Left renal cortex interstitium (tissue), 4 donors: ENCODE results near the gene NGEF. TPM values are rescaled to one million over a fixed set of nuclear protein-coding genes. Genes with fewer than 3 reads are reported as not detected.

Source experiments
- DNase-seq, 4 donors: peaks; one replicate each; pipeline ENCODE4 v3.0.0-alpha.2; 2013; ENCODE audit warnings: low read depth in 4 of 4, low spot score in 2 of 4, missing footprints in 1 of 4
- polyA plus RNA-seq, 4 donors: library from polyadenylated mRNA; unstranded; fragments of 120-200 nt; gene quantifications; one replicate each; pipeline ENCODE4 v1.2.1, GENCODE V29; 2013; ENCODE audit not compliant: insufficient read length in 4 of 4

Gene NGEF
- polyA plus RNA-seq, 4 donors = 2.1 to 3.5 (median 2.8) TPM

GRCh38 chr2:233044974-233045605 is 32.0 kb upstream of the NGEF start:
- DNase-seq = no peak

DNA sequence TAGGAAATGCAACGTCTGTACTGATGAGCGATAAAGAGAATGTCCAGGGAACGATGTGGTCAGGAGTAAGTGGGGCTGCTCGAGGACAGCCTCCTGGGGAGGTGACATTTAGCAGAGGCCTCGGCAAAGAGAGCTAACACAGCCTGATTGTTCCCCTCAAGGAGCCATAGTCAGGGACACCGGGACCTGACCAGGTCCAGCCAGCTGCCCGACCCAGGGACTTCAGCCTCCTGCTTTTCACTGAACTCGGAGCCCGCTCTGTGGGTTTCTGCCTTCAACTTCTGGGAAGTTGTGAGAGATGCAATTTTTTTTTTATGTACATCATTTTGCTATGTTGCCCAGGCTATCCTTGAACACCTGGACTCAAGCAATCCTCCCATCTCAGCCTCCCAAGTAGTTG is 29.5 kb upstream of the NGEF start:
- no peak for DNase-seq

- no peak for DNase-seq
Measured at GRCh38 chr2:233041722-233042323, 28.8 kb upstream of the NGEF start.

- no peak for DNase-seq
Measured at GRCh38 chr2:233040571-233040970, 27.5 kb upstream of the NGEF start.

DNA sequence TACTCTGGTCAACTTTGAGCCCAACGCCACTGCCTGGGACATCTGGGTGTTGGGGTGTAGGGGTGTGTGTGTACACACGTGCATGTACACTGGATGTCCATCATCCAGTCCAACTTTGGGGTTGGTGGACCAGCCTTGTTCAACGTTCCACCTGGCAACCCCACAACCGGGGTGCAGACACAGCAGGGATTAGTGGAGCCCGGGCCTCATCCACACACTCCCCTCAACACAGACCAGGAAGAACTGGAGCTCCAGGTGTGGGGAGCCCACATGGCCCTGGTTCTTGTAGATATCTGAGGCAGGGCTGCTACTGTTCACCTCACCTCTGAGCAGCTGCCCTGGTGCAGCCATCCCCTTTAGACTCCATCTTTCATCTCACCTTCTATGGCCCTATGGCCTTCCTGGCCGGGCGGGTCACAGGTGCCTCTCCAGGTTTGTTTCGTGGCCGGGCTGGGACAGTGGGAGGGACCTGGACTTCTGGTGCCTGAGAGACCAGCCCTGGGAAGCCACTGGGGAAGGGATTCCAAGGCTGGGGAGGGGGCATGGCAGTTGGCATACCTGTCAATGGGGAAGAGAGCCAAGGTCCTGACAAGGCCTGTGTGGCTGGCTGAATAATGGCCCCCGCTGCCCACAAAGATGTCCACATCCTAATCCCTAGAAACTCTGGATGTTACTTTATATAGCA is 26.9 kb upstream of the NGEF start:
- DNase-seq = no peak

DNA sequence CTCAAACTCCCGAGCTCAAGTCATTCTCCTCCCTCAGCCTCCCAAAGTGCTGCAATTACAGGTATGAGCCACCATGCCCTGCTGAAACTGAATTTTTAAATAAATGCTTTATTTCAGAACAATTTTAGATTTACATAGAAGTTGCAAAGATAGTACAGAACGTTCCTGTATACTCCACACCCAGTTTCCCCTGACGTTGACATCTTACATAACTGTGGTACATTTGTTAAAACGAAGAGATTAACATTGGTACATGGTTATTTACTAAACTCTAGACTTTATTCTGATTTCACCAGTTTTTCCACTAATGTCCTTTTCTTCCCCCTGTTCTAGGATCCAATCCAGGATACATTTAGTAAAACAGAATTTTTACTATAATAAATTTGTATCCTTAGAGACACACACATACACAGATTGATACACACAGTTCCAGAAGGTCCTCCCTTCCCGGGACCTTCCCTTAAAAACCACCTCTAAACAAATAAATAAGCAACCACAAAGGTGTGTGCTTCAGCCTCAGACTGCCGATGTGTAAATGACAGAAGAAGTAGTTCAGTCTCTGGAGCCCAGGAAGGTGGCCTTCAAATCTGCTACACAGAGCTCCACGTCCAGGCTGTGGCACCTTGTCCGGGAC is 26.3 kb upstream of the NGEF start:
- DNase-seq = no peak

- no peak for DNase-seq
Measured at GRCh38 chr2:233037078-233037477, 24.0 kb upstream of the NGEF start.

GRCh38 chr2:233036162-233036838 is 23.2 kb upstream of the NGEF start:
- no peak for DNase-seq

- no peak for DNase-seq
Measured at GRCh38 chr2:233035426-233036161, 22.5 kb upstream of the NGEF start.

GRCh38 chr2:233034091-233034882 is 21.2 kb upstream of the NGEF start:
- no peak for DNase-seq

DNA sequence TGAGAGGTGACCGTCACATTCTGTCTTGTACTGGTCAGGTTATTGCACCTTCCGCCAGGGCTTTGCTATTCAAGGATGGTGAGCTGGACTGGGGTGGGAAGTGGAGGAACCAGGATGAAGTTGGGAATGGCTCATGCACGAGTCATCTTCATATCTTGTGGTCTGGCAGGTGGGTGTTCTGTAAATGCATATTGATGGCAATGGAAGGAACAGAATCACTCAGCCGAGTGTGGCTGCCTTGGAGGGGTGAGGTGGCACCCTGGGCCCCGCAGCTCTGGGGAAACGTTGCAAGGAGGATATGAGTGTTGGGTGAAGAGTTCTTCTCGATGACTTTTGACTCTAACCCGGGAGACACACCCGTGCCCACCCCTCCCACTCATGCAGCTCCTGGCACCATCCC is 20.6 kb upstream of the NGEF start:
- no peak for DNase-seq

GRCh38 chr2:233032551-233033320 is 19.7 kb upstream of the NGEF start, which contains the start of gene NEU2:
NEU2 (plus strand) TSS chr2:233032672; CDS start chr2:233032672, 0 bp downstream.
- no peak for DNase-seq

- no peak for DNase-seq
Measured at GRCh38 chr2:233031556-233032500, 18.8 kb upstream of the NGEF start.

DNA sequence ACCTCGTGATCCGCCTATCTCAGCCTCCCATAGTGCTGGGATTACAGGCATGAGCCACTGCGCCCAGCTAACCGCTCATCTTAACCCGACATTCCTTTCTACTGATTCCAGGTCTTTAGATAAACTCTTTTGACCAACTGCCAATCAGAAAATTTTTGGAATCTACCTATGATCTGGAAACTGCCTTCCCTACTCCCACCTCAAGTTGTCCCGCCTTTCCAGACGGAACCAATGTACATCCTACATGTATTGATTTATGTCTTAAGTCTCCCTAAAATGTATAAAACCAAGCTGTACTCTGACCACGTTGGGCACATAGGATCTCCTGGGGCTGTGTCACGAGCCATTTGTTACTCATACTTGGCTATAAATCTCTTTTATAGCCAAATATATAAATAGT is 16.3 kb upstream of the NGEF start:
- DNase-seq = no peak

- DNase-seq = no peak
Measured at GRCh38 chr2:233026198-233026813, 13.2 kb upstream of the NGEF start.

- DNase-seq = no peak
Measured at GRCh38 chr2:233025706-233026105, 12.7 kb upstream of the NGEF start.

DNA sequence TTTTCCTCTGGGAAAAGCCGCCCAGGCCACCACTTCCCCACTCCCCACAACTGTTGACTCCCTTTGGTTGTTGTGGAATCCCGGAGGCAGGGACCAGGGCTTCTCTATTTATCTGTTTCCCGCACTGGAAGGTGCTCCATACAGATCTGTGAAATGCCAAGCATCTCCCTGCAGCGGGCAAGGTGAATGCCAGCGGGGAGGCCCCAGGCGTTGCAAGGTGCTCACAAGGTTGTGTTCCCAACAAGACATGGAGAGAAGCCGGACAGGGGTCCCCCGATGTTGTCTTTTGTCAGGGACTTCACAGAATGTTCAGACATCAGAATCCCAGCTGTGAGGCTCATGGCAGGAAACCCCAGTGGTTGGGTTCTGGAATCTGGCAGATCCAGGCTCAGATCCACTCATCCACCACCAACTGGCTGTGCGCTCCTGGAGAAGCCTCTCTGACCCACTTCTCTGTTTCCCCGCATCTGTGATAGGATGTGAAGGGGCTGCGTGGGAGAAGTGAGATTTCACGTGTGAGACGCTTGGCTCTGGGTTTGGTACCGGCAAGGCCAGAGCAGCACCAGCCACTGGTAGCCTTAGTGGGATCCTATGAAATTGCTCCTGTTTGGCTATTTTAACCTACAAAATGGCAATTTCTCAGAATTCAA is 10.8 kb upstream of the NGEF start:
- DNase-seq = no peak
